ENCODE measurements around the gene NUFIP2. TPM values are rescaled to one million over a fixed set of nuclear protein-coding genes. Genes with fewer than 3 reads are reported as not detected.

NUFIP2 gene
- total RNA-seq, 1 experiment from 2014 or later: 93.1 TPM

- peaks cover 29% of the 10 kb centered on the region for H3K4me1 Mint-ChIP-seq
- no peaks in the 10 kb centered on the region for H3K27me3 Mint-ChIP-seq (ENCODE audit: low read depth)
- H3K36me3 Mint-ChIP-seq: no peaks in the 10 kb centered on the region
- ChIA-PET POLR2A (interaction anchor here (0.7 kb wide), 1 partner anchor 134 kb away, joined by 3 read pairs; no protein-coding TSS in a partner anchor), CTCF (interaction anchor here (1.0 to 4.9 kb wide), 10 partner anchors 9 to 127 kb away, joined by 3 to 41 read pairs (median 6); no protein-coding TSS in a partner anchor)
- no peak overlapping the region for H3K4me3 Mint-ChIP-seq
- DNase-seq (ENCODE audit: low spot score): no peak
- no peak overlapping the region for H3K27ac Mint-ChIP-seq
- no peaks in the 10 kb centered on the region for H3K9me3 Mint-ChIP-seq
- TF ChIP-seq FOXK1 (CRISPR knock-in tag; IDR thresholded peaks at IDR 0.05) (no peak), JAZF1 (CRISPR knock-in tag; IDR thresholded peaks at IDR 0.05) (no peak), ZNF219 (CRISPR knock-in tag; IDR thresholded peaks at IDR 0.05; ENCODE audit: borderline replicate concordance) (no peak), ZNF232 (CRISPR knock-in tag; IDR thresholded peaks at IDR 0.05) (no peak), KAT7 (CRISPR knock-in tag; IDR thresholded peaks at IDR 0.05; ENCODE audit: borderline replicate concordance) (no peak), USF1 (CRISPR knock-in tag; IDR thresholded peaks at IDR 0.05) (no peak), IRF1 (CRISPR knock-in tag; IDR thresholded peaks at IDR 0.05) (no peak), CREM (CRISPR knock-in tag; IDR thresholded peaks at IDR 0.05) (no peak), ARID4B (CRISPR knock-in tag; IDR thresholded peaks at IDR 0.05; ENCODE audit: borderline replicate concordance) (no peak), ZNF512 (CRISPR knock-in tag; IDR thresholded peaks at IDR 0.05; ENCODE audit: borderline replicate concordance) (no peak), IRF2 (CRISPR knock-in tag; IDR thresholded peaks at IDR 0.05; ENCODE audit: borderline replicate concordance, low read depth) (no peak), ATF2 (CRISPR knock-in tag; IDR thresholded peaks at IDR 0.05; ENCODE audit: borderline replicate concordance, low read depth) (no peak), SMAD4 (CRISPR knock-in tag; IDR thresholded peaks at IDR 0.05) (no peak), ZNF263 (CRISPR knock-in tag; IDR thresholded peaks at IDR 0.05; ENCODE audit: low read depth) (no peak), ZNF121 (CRISPR knock-in tag; IDR thresholded peaks at IDR 0.05) (no peak), GRHL2 (CRISPR knock-in tag; IDR thresholded peaks at IDR 0.05; ENCODE audit: insufficient replicate concordance, severe bottlenecking) (no peak), ATF6 (CRISPR knock-in tag; IDR thresholded peaks at IDR 0.05) (no peak)
- TF ChIP-seq, protein P1, sequence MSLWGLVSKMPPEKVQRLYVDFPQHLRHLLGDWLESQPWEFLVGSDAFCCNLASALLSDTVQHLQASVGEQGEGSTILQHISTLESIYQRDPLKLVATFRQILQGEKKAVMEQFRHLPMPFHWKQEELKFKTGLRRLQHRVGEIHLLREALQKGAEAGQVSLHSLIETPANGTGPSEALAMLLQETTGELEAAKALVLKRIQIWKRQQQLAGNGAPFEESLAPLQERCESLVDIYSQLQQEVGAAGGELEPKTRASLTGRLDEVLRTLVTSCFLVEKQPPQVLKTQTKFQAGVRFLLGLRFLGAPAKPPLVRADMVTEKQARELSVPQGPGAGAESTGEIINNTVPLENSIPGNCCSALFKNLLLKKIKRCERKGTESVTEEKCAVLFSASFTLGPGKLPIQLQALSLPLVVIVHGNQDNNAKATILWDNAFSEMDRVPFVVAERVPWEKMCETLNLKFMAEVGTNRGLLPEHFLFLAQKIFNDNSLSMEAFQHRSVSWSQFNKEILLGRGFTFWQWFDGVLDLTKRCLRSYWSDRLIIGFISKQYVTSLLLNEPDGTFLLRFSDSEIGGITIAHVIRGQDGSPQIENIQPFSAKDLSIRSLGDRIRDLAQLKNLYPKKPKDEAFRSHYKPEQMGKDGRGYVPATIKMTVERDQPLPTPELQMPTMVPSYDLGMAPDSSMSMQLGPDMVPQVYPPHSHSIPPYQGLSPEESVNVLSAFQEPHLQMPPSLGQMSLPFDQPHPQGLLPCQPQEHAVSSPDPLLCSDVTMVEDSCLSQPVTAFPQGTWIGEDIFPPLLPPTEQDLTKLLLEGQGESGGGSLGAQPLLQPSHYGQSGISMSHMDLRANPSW (CRISPR knock-in tag; conservative IDR thresholded peaks at IDR 0.05; ENCODE audit: low read depth): no peak
- TF ChIP-seq, protein P2, sequence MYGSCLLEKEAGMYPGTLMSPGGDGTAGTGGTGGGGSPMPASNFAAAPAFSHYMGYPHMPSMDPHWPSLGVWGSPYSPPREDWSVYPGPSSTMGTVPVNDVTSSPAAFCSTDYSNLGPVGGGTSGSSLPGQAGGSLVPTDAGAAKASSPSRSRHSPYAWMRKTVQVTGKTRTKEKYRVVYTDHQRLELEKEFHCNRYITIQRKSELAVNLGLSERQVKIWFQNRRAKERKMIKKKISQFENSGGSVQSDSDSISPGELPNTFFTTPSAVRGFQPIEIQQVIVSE (CRISPR knock-in tag; IDR thresholded peaks at IDR 0.05; ENCODE audit: borderline replicate concordance): no peak
- ATAC-seq: no peak
Measured at GRCh38 chr17:29242790-29243189, 51.2 kb downstream of the NUFIP2 start.

All from WTC11 (cell line).